GM12872 (cell line): Measurements from ENCODE around the gene PBX3.

Source experiments
- CTCF ChIP-seq: IDR thresholded peaks from 3 replicates; pipeline ENCODE4 v1.5.1; 2011; ENCODE audit warnings: low read depth, mild to moderate bottlenecking, low read length, moderate library complexity; ENCODE audit not compliant: insufficient read depth

Gene PBX3

GRCh38 chr9:125749287-125749935, 2.2 kb downstream of the PBX3 start:
- TF ChIP-seq CTCF = no peak

GRCh38 chr9:125749951-125750626, 2.9 kb downstream of the PBX3 start:
- no peak for TF ChIP-seq CTCF

- TF ChIP-seq CTCF = no peak
Observed at GRCh38 chr9:125750627-125751011, 3.4 kb downstream of the PBX3 start.

GRCh38 chr9:125752070-125752628, 5.0 kb downstream of the PBX3 start:
- no peak for TF ChIP-seq CTCF

- no peak for TF ChIP-seq CTCF
Observed at GRCh38 chr9:125754096-125754495, 6.9 kb downstream of the PBX3 start.

- TF ChIP-seq CTCF = no peak
Observed at GRCh38 chr9:125755340-125755739, 8.2 kb downstream of the PBX3 start.

- TF ChIP-seq CTCF = no peak
Observed at GRCh38 chr9:125756518-125756917, 9.3 kb downstream of the PBX3 start.
